Aorta (tissue), 5 donors: ENCODE measurements around the gene LAD1. TPM values are rescaled to one million over a fixed set of nuclear protein-coding genes. Genes with fewer than 3 reads are reported as not detected.

Source experiments
- ATAC-seq: fragments of 200-7000 bp; cut with Tn5 transposase; one replicate; pipeline ENCODE4 v1.9.1; 2022; ENCODE audit warnings: moderate library complexity; ENCODE audit not compliant: low FRiP score
- DNase-seq, 2 donors: peaks; one replicate each; pipeline ENCODE4 v3.0.0-alpha.2; 2020
- H3K27ac ChIP-seq, 2 donors: one replicate each; pipeline ENCODE4 v1.5.1; 2013; ENCODE audit warnings: low read length in 2 of 2, mild to moderate bottlenecking in 2 of 2, moderate library complexity in 2 of 2, control low read depth in 1 of 2, inconsistent platforms in 1 of 2, low read depth in 1 of 2
- H3K27me3 ChIP-seq, 2 donors: one replicate each; pipeline ENCODE4 v1.6.1; 2013; ENCODE audit warnings: control low read depth in 1 of 2, low read length in 1 of 2, mild to moderate bottlenecking in 1 of 2, moderate library complexity in 1 of 2; ENCODE audit not compliant: insufficient read depth in 2 of 2, control insufficient read depth in 1 of 2
- H3K36me3 ChIP-seq, 2 donors: one replicate each; pipeline ENCODE4 v1.6.1; 2013; ENCODE audit warnings: control low read depth in 1 of 2, low read length in 1 of 2, mild to moderate bottlenecking in 1 of 2; ENCODE audit not compliant: insufficient read depth in 2 of 2, control insufficient read depth in 1 of 2
- H3K4me1 ChIP-seq, 2 donors: one replicate each; pipeline ENCODE4 v1.6.1; 2013; ENCODE audit warnings: low read length in 2 of 2, control low read depth in 1 of 2, mild to moderate bottlenecking in 1 of 2, moderate library complexity in 1 of 2; ENCODE audit not compliant: insufficient read depth in 2 of 2, control insufficient read depth in 1 of 2
- H3K4me3 ChIP-seq, 2 donors: one replicate each; pipeline ENCODE4 v1.5.1; 2013; ENCODE audit warnings: low read length in 2 of 2, control low read depth in 1 of 2, mild to moderate bottlenecking in 1 of 2
- H3K9me3 ChIP-seq: one replicate; pipeline ENCODE4 v1.6.1; 2013; ENCODE audit warnings: mild to moderate bottlenecking, low read length; ENCODE audit not compliant: control insufficient read depth
- WGBS, 2 donors: extraction: QIAGEN DNeasy Blood & Tissue Kit; methylation state at CpG; one replicate each; pipeline ENCODE4 v1.1.7; 2013; 5-methylcytosine and 5-hydroxymethylcytosine counted together
- intact Hi-C, 2 donors: fragments of 100-400 bp; cut with DNase I; formaldehyde crosslinking; loops; one replicate each; pipeline versions ENCODE4 v1.14.2 to v1.15.0; 2022
- polyA plus RNA-seq, 2 donors: library from polyadenylated mRNA; stranded (reverse); fragments of 200-250 nt; gene quantifications; one replicate each; pipeline ENCODE4 v1.2.3, GENCODE V29; 2013
- total RNA-seq, 2 donors: library from RNA; stranded (reverse); fragmentation: NEBNext Ultra II Directional; extraction: Animal tissue kit (Norgen Biotek cat#: 25700); gene quantifications; one replicate each; pipeline ENCODE4 v1.2.1, GENCODE V29; 2021
- donor health status: healthy with polysubstance abuse.
- donor health status: Bipolar disorder and iron deficiency.
- donor health status: DM: no; HTN: no; CAD: no.
- donor health status: DM: no; HTN: no; CAD: no.
- donor health status: DM: yes; HTN: yes; CAD: no.

Gene LAD1
- total and polyA plus RNA-seq, 4 donors: 0.71 to 33.8 (median 0.82) TPM; not detected in 1

- Histone ChIP-seq H3K4me3 (no peak overlapping the region), H3K27me3 (no peaks in the 10 kb centered on the region), H3K36me3 (no peaks in the 10 kb centered on the region), H3K9me3 (no peaks in the 10 kb centered on the region), H3K27ac (no peak overlapping the region), H3K4me1 (no peaks in the 10 kb centered on the region)
- DNase-seq (no peak), ATAC-seq (no peak)
- intact Hi-C loops: no loop called here
- WGBS, 2 donors: 83 to 92% methylated on average over 4 of the region's 4 CpGs
Measured at GRCh38 chr1:201430776-201431175, 31.7 kb upstream of the LAD1 start.

GRCh38 chr1:201429736-201430501 lies 30.8 kb upstream of the LAD1 start:
- no peaks in the 10 kb centered on the region for H3K4me1 ChIP-seq
- no peaks in the 10 kb centered on the region for H3K27me3 ChIP-seq
- no peaks in the 10 kb centered on the region for H3K9me3 ChIP-seq
- no peak overlapping the region for H3K4me3 ChIP-seq
- intact Hi-C loops: no loop called here
- H3K36me3 ChIP-seq: no peaks in the 10 kb centered on the region
- no peak overlapping the region for H3K27ac ChIP-seq
- 94% methylated on average over 17 to 18 of the region's 18 CpGs for WGBS, 2 donors
- ATAC-seq (no peak), DNase-seq (peak in 1 of 2 donors; percentile 24)

- WGBS, 2 donors: 86 to 89% methylated on average over 5 to 6 of the region's 6 CpGs
- intact Hi-C loops: no loop called here
Measured at GRCh38 chr1:201427963-201428362, 28.8 kb upstream of the LAD1 start.

GRCh38 chr1:201426479-201427310 lies 27.6 kb upstream of the LAD1 start:
- H3K27me3 ChIP-seq: no peaks in the 10 kb centered on the region
- no peak for ATAC-seq
- intact Hi-C loops: no loop called here
- H3K4me1 ChIP-seq: no peaks in the 10 kb centered on the region
- 80 to 85% methylated on average over 15 of the region's 15 CpGs for WGBS, 2 donors
- H3K4me3 ChIP-seq: no peak overlapping the region
- H3K36me3 ChIP-seq: no peaks in the 10 kb centered on the region
- H3K27ac ChIP-seq: no peak overlapping the region
- no peaks in the 10 kb centered on the region for H3K9me3 ChIP-seq
- peak in 1 of 2 donors; percentile 35 for DNase-seq

More at GRCh38 chr1:201427963-201428362, 28.8 kb upstream of the LAD1 start:
- Histone ChIP-seq H3K9me3 (no peaks in the 10 kb centered on the region), H3K27me3 (no peaks in the 10 kb centered on the region), H3K27ac (no peak overlapping the region), H3K4me1 (no peaks in the 10 kb centered on the region), H3K36me3 (no peaks in the 10 kb centered on the region), H3K4me3 (no peak overlapping the region)
- DNase-seq (peak in 1 of 2 donors; percentile 18), ATAC-seq (no peak)

GRCh38 chr1:201424146-201424545 lies 25.0 kb upstream of the LAD1 start:
- ATAC-seq (no peak), DNase-seq (peak in 1 of 2 donors; percentile 1)
- Histone ChIP-seq H3K27me3 (no peaks in the 10 kb centered on the region), H3K4me1 (no peaks in the 10 kb centered on the region), H3K36me3 (no peaks in the 10 kb centered on the region), H3K4me3 (no peak overlapping the region), H3K27ac (no peak overlapping the region), H3K9me3 (no peaks in the 10 kb centered on the region)
- intact Hi-C loops: no loop called here
- WGBS, 2 donors: 98 to 99% methylated on average over 2 of the region's 2 CpGs

- WGBS, 2 donors: 95 to 96% methylated on average over 6 of the region's 6 CpGs
- Histone ChIP-seq H3K9me3 (no peaks in the 10 kb centered on the region), H3K27ac (no peak overlapping the region), H3K36me3 (no peaks in the 10 kb centered on the region), H3K4me1 (no peaks in the 10 kb centered on the region), H3K27me3 (no peaks in the 10 kb centered on the region), H3K4me3 (no peak overlapping the region)
- DNase-seq: peak; percentile 25 to 30
- intact Hi-C loops: no loop called here
- no peak for ATAC-seq
Measured at GRCh38 chr1:201423655-201424054, 24.5 kb upstream of the LAD1 start.

GRCh38 chr1:201422436-201423030 lies 23.4 kb upstream of the LAD1 start:
- 89 to 92% methylated on average over 6 of the region's 6 CpGs for WGBS, 2 donors
- Histone ChIP-seq H3K36me3 (no peaks in the 10 kb centered on the region), H3K4me3 (no peak overlapping the region), H3K27me3 (no peaks in the 10 kb centered on the region), H3K27ac (no peak overlapping the region), H3K9me3 (no peaks in the 10 kb centered on the region), H3K4me1 (no peaks in the 10 kb centered on the region)
- intact Hi-C loops: no loop called here
- DNase-seq (peak; percentile 9 to 20), ATAC-seq (no peak)

GRCh38 chr1:201422026-201422425 lies 22.9 kb upstream of the LAD1 start:
- no peaks in the 10 kb centered on the region for H3K9me3 ChIP-seq
- DNase-seq (peak in 1 of 2 donors; percentile 49), ATAC-seq (no peak)
- no peak overlapping the region for H3K27ac ChIP-seq
- intact Hi-C loops: no loop called here
- no peaks in the 10 kb centered on the region for H3K36me3 ChIP-seq
- no peak overlapping the region for H3K4me3 ChIP-seq
- no peaks in the 10 kb centered on the region for H3K27me3 ChIP-seq
- no peaks in the 10 kb centered on the region for H3K4me1 ChIP-seq
- WGBS, 2 donors: 81 to 87% methylated on average over 3 of the region's 3 CpGs
